Stimulated activated CD4-positive, alpha-beta T cell treated with anti-CD3 and anti-CD28 coated beads, Interleukin-12 subunit alpha, Interleukin-12 subunit beta, amount 100 ng/mL, for 24 hours (primary cell): Measurements from ENCODE around the gene NFIC.
"Not testable (repeated sequence)": the region's sequence is repeated elsewhere in the genome, so short reads cannot be mapped to it uniquely, and the experiment has no call there.

Source experiments
- DNase-seq, 2 experiments: peaks; one replicate each; pipeline ENCODE4 v3.0.0-alpha.2; 2020; ENCODE audit warnings: low read depth in 2 of 2

NFIC gene

DNA sequence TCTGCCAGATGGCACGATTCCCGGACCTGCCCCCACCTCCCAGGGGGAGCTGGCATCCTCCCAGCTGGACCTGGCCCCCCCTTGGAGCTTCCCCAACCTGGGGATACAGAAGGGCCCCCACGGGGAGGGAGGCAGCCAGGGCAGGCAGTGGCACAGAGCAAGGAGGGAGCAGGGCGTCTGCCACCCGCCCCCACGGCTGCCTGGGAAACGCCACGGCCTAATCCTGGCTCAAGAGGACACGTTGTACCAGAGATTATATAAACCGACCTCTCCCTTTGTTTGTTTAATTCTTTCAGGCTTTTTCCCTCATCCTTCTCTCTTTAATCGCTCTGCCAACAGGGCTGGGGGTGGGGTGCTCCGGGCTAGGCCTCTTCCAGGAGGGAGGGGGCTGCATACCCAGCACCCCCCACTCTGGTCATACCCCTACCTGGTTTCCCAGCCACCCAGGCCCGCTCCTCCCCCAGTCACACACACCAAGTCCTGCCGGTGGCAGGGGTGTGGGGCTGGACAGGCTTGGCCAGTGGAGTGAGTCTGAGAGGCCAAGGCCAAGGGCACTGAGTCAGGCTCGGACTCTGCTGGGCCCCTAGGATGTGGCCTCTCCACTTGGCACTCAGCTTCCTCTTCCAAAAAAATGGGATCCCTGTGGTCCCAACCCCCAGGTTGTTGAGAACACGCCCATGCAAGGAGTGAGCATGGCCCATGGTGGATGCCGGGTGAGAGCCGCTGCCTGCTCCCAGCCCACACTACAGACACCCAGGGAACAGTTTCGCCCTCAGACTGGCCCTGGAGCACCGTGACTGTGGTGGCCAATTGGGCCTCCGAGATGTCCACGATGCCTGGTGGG is 29.5 kb upstream of the NFIC start:
- no peak for DNase-seq

DNA sequence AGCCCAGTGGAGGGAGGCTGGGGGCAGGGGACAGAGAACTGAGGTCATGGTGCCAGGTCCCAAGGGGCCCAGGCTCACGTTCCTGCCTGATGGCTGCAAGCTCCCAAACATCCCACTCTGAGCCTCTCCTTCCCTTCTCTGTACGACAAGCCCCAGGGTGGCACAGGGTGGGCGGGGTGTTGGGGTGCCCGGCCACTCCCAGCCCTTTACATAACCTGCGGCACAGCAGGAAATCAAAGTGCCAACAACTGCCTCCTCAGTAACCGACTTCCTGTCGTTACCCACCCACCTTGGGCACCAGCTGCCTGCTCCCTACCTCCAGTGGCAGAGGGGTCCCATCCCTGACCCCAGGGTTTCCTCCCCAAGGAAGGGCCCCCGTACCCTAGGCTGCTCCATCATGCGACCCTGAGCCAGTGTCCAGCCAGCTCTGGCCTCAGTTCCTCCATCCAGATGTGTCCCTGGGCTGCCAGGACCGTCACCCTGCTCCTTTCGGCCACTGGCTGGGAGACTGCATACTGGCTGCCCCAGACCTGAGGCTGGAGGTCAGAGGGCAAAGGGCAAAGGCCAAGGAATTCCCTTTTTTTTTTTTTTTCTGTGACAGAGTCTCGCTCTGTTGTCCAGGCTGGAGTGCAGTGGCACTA is 27.7 kb upstream of the NFIC start:
- DNase-seq = no peak

DNA sequence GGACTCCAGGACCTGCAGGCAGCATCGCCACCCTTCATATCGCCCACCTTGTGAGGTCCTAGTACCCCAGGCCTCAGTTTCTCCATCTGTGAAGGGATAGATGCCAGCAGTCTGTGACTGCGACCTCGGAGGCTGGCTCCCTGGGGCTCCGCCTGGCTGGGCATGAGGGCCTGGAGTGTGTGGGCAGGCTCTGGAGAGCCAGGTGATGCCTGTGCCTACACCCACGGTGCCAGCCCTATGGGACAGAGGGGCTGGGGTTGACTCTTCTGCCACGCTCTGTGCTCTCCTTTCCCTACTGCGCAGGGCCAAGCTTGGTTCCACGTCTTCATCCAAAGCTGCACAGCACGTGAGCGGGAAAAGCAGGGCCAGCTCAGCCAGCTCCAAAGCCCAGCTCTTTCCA is 26.0 kb upstream of the NFIC start:
- DNase-seq = no peak

DNA sequence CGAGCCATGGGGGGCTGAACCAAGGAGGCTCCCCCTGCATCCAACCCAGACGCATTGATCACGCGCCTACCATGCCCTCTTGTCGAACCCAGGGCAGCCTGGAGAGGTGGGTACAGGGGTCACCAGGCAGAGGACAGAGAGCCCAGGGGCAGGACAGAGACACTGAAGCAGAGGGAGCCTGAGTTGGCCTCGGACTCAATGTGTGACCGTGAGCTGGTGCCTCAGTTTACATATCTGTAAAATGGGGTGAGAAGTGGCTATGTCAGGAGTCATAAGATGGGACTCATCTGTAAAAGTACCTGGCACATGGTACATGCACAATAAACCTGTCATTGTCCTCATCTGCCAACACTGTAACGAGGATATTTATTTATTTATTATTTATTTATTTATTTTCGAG is 24.1 kb upstream of the NFIC start:
- DNase-seq = no peak

DNA sequence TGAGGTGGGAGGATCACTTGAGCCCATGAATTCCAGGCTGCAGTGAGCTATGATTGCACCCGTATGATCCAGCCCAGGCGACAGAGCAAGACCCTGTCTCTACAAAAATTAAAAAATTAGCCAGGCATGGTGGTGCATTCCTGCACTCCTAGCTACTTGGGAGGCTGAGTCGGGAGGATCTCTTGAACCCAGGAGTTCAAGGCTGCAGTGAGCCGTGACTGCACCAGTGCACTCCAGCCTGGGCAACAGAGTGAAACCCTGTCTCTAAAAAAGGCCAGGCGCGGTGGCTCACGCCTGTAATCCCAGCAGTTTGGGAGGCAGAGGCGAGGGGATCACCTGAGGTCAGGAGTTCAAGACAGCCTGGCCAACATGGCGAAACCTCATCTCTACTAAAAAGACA is 23.4 kb upstream of the NFIC start:
- not testable (repeated sequence) for DNase-seq

DNA sequence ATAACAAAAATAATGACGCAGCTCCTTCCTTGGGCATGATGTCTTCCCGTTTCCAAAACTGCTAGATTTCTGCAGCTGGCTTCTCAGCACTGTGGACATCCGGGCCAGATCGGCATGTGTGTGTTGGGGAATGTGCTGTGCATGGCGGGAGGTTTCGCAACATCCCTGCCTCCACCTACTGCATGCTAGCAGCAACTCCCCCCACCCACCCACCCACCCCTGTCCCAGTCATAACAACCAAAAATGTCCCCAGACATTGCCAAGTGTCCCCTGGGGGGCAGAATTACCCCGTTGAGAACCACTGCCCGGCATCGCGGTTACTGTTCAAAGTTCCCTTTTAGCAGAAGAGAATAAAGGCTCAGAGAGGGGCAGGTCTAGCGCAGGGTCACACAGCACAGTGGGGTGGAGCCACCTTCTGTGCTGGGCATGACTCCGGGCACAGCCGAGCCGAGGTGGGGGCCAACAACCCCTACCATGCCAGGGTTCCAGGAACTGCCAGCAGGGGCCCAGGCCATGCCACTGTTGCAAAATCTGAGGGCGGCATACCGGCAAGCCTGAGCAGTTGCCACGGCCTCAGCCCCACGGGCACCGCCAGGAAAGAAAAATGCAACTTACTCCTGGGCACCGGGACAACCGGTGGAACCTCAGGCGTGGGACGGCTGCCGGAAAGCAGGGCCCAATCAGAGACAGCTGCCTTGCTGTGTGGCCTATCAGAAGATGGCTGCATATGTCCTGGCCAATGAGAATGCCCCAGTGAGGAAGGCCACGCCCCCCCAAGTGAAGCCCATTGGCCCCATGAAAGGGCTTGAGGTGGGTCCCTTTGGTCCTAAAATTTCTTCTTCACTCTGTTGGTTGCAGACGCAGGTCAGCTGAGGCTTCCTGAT is 22.5 kb upstream of the NFIC start:
- peak in 1 of 2 experiments; percentile 31 for DNase-seq

GRCh38 chr19:3344608-3345598 is 21.5 kb upstream of the NFIC start:
- no peak for DNase-seq

- no peak for DNase-seq
These were observed 20.4 kb upstream of the NFIC start for GRCh38 chr19:3345850-3346460.

GRCh38 chr19:3346677-3347353 is 19.6 kb upstream of the NFIC start:
- DNase-seq = no peak

- no peak for DNase-seq
These were observed 18.3 kb upstream of the NFIC start for GRCh38 chr19:3348042-3348441.

DNA sequence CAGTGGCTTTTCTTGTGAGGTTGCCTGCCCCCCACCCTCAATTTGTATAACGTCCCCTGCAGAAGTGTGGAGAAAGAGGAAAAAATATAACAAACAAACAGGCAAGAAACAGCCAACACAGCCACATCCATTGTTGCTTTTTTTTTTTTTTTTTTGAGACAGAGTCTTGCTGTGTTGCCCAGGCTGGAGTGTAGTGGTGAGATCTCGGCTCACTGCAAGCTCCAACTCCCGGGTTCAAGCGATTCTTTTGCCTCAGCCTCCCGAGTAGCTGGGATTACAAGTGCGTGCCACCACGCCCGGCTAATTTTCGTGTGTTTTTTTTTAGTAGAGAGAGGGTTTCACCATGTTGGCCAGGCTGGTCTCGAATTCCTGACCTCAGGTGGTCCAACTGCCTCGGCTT is 17.9 kb upstream of the NFIC start:
- not testable (repeated sequence) for DNase-seq

DNA sequence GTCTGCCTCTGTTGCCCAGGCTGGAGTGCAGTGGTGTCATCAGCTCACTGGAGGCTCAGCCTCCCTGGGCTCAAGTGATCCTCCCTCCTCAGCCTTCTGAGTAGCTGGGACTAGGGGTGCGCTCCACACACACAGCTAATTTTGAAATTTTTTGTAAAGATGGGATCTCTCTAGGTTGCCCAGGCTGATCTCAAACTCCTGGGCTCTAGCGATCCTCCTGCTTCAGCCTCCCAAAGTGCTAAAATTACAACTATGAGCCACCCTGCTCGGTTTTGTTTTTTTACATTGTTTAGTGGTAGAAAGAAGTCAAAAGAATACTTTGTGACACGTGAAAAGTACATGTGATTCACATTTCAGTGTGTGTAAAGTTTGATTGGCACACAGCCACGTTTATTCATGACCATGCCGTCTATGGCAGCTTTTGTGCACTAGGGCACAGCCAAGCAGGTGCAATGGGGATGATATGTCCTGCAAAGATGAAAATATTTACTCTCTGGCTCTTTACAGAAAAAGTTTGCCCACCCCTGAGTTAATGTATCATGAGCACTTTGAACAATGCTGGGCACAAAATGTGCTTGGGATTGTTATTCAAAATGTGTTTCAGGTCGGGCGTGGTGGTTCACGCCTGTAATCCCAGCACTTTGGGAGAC is 16.2 kb upstream of the NFIC start:
- DNase-seq = no peak

- no peak for DNase-seq
These were observed 14.5 kb upstream of the NFIC start for GRCh38 chr19:3351702-3352447.

DNA sequence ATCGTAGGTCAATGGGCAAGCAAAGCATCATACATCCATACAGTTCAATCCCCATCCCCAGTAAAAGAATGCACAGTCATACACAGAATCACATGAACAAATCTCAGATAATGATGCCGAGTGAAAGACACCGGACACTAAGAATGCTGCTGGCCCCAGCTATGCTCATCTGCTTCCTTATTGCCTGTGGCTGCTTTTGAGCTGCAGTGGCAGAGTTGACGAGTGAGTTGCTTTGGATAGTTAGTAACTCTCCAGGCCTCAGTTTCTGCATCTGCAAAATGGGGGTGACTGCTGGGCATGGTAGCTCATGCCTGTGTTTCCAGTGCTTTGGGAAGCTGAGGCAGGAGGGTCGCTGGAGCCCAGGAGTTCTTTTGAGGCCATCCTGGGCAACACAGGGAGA is 12.9 kb upstream of the NFIC start:
- DNase-seq = no peak

GRCh38 chr19:3356805-3357204 is 9.6 kb upstream of the NFIC start:
- DNase-seq = no peak

DNA sequence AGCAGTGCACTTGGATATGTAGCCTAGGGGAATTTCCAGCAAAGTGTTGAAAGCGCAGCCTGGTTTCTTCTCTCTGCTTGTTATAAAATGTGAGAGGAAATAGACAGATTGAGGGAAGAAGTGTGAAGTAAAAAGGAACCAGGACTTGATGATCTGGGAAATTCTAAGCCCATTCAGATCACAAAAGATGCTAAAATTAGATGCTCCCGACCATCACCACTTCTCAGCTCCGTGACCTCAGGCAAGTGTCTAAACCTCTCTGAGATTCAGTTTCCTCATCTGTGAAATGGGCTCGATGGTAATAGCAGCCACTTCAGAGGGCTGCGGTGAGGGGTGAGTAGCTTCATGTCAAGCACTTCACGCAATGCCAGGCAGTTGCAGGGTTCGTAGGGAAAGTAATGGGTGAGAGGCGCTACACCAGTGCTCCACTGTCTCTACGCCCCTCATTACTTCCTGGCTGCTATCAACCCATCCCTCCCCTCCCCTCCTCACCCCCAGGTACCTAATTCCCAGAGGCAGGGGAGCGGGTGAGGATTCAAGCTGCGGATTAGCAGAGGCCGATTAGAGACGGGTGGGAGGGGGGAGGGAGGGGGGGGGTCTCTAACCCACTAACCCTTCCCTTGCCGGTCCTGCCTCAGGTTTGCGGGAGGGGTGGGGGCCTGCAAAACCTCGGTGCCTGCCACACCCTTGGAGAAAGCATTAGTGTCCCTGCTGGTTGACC is 9.0 kb upstream of the NFIC start:
- no peak for DNase-seq

DNA sequence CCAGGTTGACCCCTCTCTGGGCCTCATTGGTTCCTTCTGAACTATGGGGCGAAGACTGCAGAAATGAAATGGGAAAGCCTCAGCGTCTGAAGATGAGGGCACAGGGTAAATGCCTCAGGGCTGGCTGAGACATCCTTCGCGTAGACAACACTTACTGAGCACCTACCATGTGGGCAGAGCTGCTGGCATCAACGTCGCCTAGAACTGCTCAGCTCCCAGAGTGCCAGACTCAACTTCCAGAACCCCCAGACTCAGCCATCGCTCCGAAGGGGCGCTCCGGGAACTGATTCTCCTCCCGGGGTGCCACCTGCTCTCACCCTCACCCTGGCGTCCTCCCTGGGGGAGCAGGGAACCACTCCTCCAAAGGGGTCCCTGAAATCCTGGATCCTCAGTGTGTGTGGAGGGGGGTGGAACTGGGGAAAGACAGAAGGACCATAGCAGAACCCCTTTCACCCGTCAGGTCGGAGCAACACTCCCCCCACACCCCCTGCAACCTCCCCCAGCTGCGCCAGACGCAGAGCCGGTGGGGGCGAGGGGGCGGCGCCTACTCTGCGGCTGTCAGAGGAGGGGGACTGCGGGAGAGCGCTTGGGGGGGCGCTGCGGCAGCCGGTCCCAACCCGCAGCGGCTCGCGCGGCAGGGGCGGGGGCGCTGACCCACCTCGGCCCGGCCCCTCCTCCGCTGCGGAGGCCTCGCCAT is 8.2 kb upstream of the NFIC start:
- DNase-seq = no peak

DNA sequence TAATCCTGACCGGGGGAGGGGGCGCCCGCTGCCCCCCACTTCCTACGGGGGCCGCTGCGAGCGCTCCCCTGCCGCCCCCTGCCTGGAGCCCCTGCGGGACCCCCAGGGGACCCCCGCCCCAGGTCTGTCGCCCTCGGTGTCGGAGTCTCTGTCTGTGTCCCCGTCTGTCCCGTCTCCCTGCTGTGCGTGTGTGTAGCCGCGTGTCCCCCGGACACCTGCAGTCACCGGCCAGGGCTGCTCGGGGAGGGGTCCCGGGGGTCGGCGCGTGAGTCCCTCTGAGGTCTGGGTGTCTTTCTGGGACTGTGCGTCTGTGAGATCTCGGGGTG is 7.7 kb upstream of the NFIC start:
- no peak for DNase-seq
